HEK293 (cell line): ENCODE results near the gene TENT4B.

Experiments used
- CTCF ChIA-PET: fragments of 350-600 bp; formaldehyde crosslinking; extraction: SDS; loops from one replicate; lab custom pipeline; 2021; ENCODE audit warnings: antibody characterized with exemption; lab: Yijun Ruan, JAX
- POLR2A ChIA-PET: fragments of 300-600 bp; formaldehyde crosslinking; extraction: SDS; loops from one replicate; lab custom pipeline; 2020; ENCODE audit warnings: antibody characterized with exemption, inconsistent platforms; lab: Yijun Ruan, JAX
- H3K27ac ChIP-seq: fragments of 200-500 bp; sonication (Bioruptor generic); 2 replicates; pipeline ENCODE4 v1.5.1; 2014; ENCODE audit warnings: low read depth, low read length, control low read depth, inconsistent platforms; ENCODE audit errors: extremely low read depth
- H3K36me3 ChIP-seq, 2 experiments: fragments of 200-500 bp in 1 of 2; sonication (Bioruptor generic) in 1 of 2; 1 replicate in 1 of 2; 2 replicates in 1 of 2; pipeline ENCODE4 v1.5.1; 2014 to 2017; ENCODE audit warnings: inconsistent platforms in 2 of 2, low read length in 2 of 2; ENCODE audit not compliant: control insufficient read depth in 2 of 2, insufficient read depth in 1 of 2
- H3K4me1 ChIP-seq: fragments of 200-500 bp; sonication (Bioruptor generic); 2 replicates; pipeline ENCODE4 v1.5.1; 2014; ENCODE audit warnings: mild to moderate bottlenecking, low read length, inconsistent platforms; ENCODE audit not compliant: control insufficient read depth, insufficient read depth
- H3K4me3 ChIP-seq: 2 replicates; pipeline ENCODE4 v1.5.1; 2011; ENCODE audit warnings: low read depth, mild to moderate bottlenecking, control low read depth, low read length, moderate library complexity
- H3K9me3 ChIP-seq: fragments of 200-500 bp; sonication (Bioruptor generic); 2 replicates; pipeline ENCODE4 v1.5.1; 2014; ENCODE audit warnings: low read depth, low read length, inconsistent platforms; ENCODE audit not compliant: control insufficient read depth, insufficient read depth
- BCL6B ChIP-seq: fragments of 450-650 bp; formaldehyde crosslinking; IDR thresholded peaks from 2 replicates; pipeline ENCODE4 v1.5.1; 2017; ENCODE audit warnings: missing biosample characterization, missing genetic modification characterization
- CTCF ChIP-seq: fragments of 450-650 bp; formaldehyde crosslinking; IDR thresholded peaks from 2 replicates; pipeline ENCODE4 v1.5.1; 2016; ENCODE audit warnings: missing biosample characterization, missing genetic modification characterization
- GLIS1 ChIP-seq: fragments of 450-650 bp; formaldehyde crosslinking; IDR thresholded peaks from 2 replicates; pipeline ENCODE4 v1.5.1; 2016; ENCODE audit warnings: missing biosample characterization, missing genetic modification characterization
- HOXD13 ChIP-seq: sonication (generic); formaldehyde crosslinking; IDR thresholded peaks from 2 replicates; pipeline ENCODE4 v1.8.0; 2022; ENCODE audit warnings: missing genetic modification reagents, borderline replicate concordance
- KLF7 ChIP-seq: fragments of 450-650 bp; formaldehyde crosslinking; IDR thresholded peaks from 2 replicates; pipeline ENCODE4 v1.5.1; 2016; ENCODE audit warnings: missing biosample characterization, missing genetic modification characterization, borderline replicate concordance
- KLF8 ChIP-seq: fragments of 450-650 bp; formaldehyde crosslinking; IDR thresholded peaks from 2 replicates; pipeline ENCODE4 v1.5.1; 2016; ENCODE audit warnings: missing biosample characterization, missing genetic modification characterization
- KLF9 ChIP-seq: fragments of 450-650 bp; formaldehyde crosslinking; IDR thresholded peaks from 2 replicates; pipeline ENCODE4 v1.5.1; 2016; ENCODE audit warnings: missing biosample characterization, missing genetic modification characterization, low read depth
- SETDB1 ChIP-seq: IDR thresholded peaks from one replicate; pipeline ENCODE4 v1.6.1; 2017; ENCODE audit warnings: mild to moderate bottlenecking, low read length, moderate library complexity, mixed read lengths; ENCODE audit not compliant: insufficient read length
- ZFHX2 ChIP-seq: fragments of 450-650 bp; formaldehyde crosslinking; conservative IDR thresholded peaks from 2 replicates; pipeline ENCODE4 v1.5.1; 2016; ENCODE audit warnings: missing biosample characterization, missing genetic modification characterization
- ZNF121 ChIP-seq: fragments of 450-650 bp; formaldehyde crosslinking; IDR thresholded peaks from 2 replicates; pipeline ENCODE4 v1.5.1; 2016; ENCODE audit warnings: missing biosample characterization, missing genetic modification characterization
- ZNF133 ChIP-seq: fragments of 450-650 bp; formaldehyde crosslinking; IDR thresholded peaks from 2 replicates; pipeline ENCODE4 v1.5.1; 2016; ENCODE audit warnings: missing biosample characterization, missing genetic modification characterization
- ZNF140 ChIP-seq: fragments of 450-650 bp; formaldehyde crosslinking; IDR thresholded peaks from 2 replicates; pipeline ENCODE4 v1.5.1; 2016; ENCODE audit warnings: missing biosample characterization, missing genetic modification characterization
- ZNF16 ChIP-seq: fragments of 450-650 bp; formaldehyde crosslinking; IDR thresholded peaks from 2 replicates; pipeline ENCODE4 v1.5.1; 2016; ENCODE audit warnings: low read depth, missing biosample characterization, missing genetic modification characterization
- ZNF202 ChIP-seq: fragments of 450-650 bp; formaldehyde crosslinking; IDR thresholded peaks from 2 replicates; pipeline ENCODE4 v1.5.1; 2016; ENCODE audit warnings: missing biosample characterization, missing genetic modification characterization, borderline replicate concordance
- ZNF221 ChIP-seq: fragments of 450-650 bp; formaldehyde crosslinking; IDR thresholded peaks from 2 replicates; pipeline ENCODE4 v1.5.1; 2017; ENCODE audit warnings: missing biosample characterization, missing genetic modification characterization, borderline replicate concordance
- ZNF239 ChIP-seq: fragments of 450-650 bp; formaldehyde crosslinking; IDR thresholded peaks from 2 replicates; pipeline ENCODE4 v1.5.1; 2016; ENCODE audit warnings: missing biosample characterization, missing genetic modification characterization
- ZNF280D ChIP-seq: fragments of 450-650 bp; formaldehyde crosslinking; IDR thresholded peaks from 2 replicates; pipeline ENCODE4 v1.5.1; 2016; ENCODE audit warnings: missing biosample characterization, missing genetic modification characterization
- ZNF404 ChIP-seq: fragments of 450-650 bp; formaldehyde crosslinking; IDR thresholded peaks from 2 replicates; pipeline ENCODE4 v1.5.1; 2017; ENCODE audit warnings: missing biosample characterization, missing genetic modification characterization
- ZNF555 ChIP-seq: fragments of 450-650 bp; formaldehyde crosslinking; conservative IDR thresholded peaks from 2 replicates; pipeline ENCODE4 v1.5.1; 2017; ENCODE audit warnings: missing biosample characterization, mild to moderate bottlenecking, missing genetic modification characterization, inconsistent platforms
- ZNF580 ChIP-seq: fragments of 450-650 bp; formaldehyde crosslinking; IDR thresholded peaks from 2 replicates; pipeline ENCODE4 v1.5.1; 2016; ENCODE audit warnings: missing biosample characterization, missing genetic modification characterization
- ZNF585B ChIP-seq: fragments of 450-650 bp; formaldehyde crosslinking; IDR thresholded peaks from 2 replicates; pipeline ENCODE4 v1.5.1; 2016; ENCODE audit warnings: missing biosample characterization, missing genetic modification characterization
- ZNF621 ChIP-seq: fragments of 450-650 bp; formaldehyde crosslinking; IDR thresholded peaks from 2 replicates; pipeline ENCODE4 v1.5.1; 2017; ENCODE audit warnings: missing biosample characterization, missing genetic modification characterization
- ZNF623 ChIP-seq: fragments of 450-650 bp; formaldehyde crosslinking; IDR thresholded peaks from 2 replicates; pipeline ENCODE4 v1.5.1; 2016; ENCODE audit warnings: missing biosample characterization, missing genetic modification characterization
- ZNF768 ChIP-seq: fragments of 450-650 bp; formaldehyde crosslinking; IDR thresholded peaks from 2 replicates; pipeline ENCODE4 v1.5.1; 2018; ENCODE audit warnings: missing biosample characterization, mild to moderate bottlenecking, missing genetic modification characterization

Gene TENT4B

GRCh38 chr16:50272111-50272571 lies 119.0 kb downstream of the TENT4B start:
- Histone ChIP-seq H3K27ac (no peak overlapping the region), H3K36me3 (no peaks in the 10 kb centered on the region), H3K4me1 (no peaks in the 10 kb centered on the region), H3K9me3 (no peaks in the 10 kb centered on the region), H3K4me3 (no peak overlapping the region)
- ChIA-PET CTCF (no interaction called here), POLR2A (interaction anchor here (0.6 kb wide), 1 partner anchor 39 kb away, joined by 8 read pairs; no protein-coding TSS in a partner anchor)
- TF ChIP-seq KLF7 (no peak), ZNF280D (tag by site-specific recombination) (no peak), ZNF202 (no peak), ZFHX2 (tag by site-specific recombination) (no peak), ZNF580 (no peak), ZNF16 (tag by site-specific recombination) (no peak), KLF8 (no peak), ZNF133 (tag by site-specific recombination) (no peak), ZNF623 (tag by site-specific recombination) (no peak), ZNF121 (tag by site-specific recombination) (no peak), BCL6B (no peak), HOXD13 (no peak), ZNF404 (tag by site-specific recombination) (no peak), ZNF555 (tag by site-specific recombination) (no peak)
- TF ChIP-seq, all 188 proteins: peak for 0

- ChIA-PET POLR2A (interaction anchor here (0.5 kb wide), 1 partner anchor 18 kb away, joined by 3 read pairs; no protein-coding TSS in a partner anchor), CTCF (no interaction called here)
- H3K9me3 ChIP-seq: no peaks in the 10 kb centered on the region
- no peak overlapping the region for H3K4me3 ChIP-seq
- no peak overlapping the region for H3K27ac ChIP-seq
- no peaks in the 10 kb centered on the region for H3K4me1 ChIP-seq
- no peaks in the 10 kb centered on the region for H3K36me3 ChIP-seq
- TF ChIP-seq ZNF768 (peak; percentile 83), ZNF221 (tag by site-specific recombination) (no peak)
These were observed 119.7 kb downstream of the TENT4B start for GRCh38 chr16:50272687-50273381.

- Histone ChIP-seq H3K4me3 (no peak overlapping the region), H3K36me3 (no peaks in the 10 kb centered on the region), H3K27ac (no peak overlapping the region), H3K4me1 (no peaks in the 10 kb centered on the region), H3K9me3 (no peaks in the 10 kb centered on the region)
- POLR2A ChIA-PET: interaction anchor here (0.5 kb wide), 1 partner anchor 19 kb away, joined by 3 read pairs; no protein-coding TSS in a partner anchor
- CTCF ChIA-PET: no interaction called here
- TF ChIP-seq ZNF140 (tag by site-specific recombination): no peak
- no peak for TF ChIP-seq ZNF280D (tag by site-specific recombination)
- TF ChIP-seq ZNF239 (tag by site-specific recombination): no peak
- no peak for TF ChIP-seq GLIS1 (tag by site-specific recombination)
- TF ChIP-seq ZNF621 (tag by site-specific recombination): no peak
- TF ChIP-seq ZNF585B (tag by site-specific recombination): no peak
- no peak for TF ChIP-seq SETDB1
- no peak for TF ChIP-seq KLF9 (tag by site-specific recombination)
- TF ChIP-seq CTCF (tag by site-specific recombination): no peak
These were observed 120.2 kb downstream of the TENT4B start for GRCh38 chr16:50273382-50273690.
